ENCODE measurements around the gene CHRNA3. TPM values are rescaled to one million over a fixed set of nuclear protein-coding genes. Genes with fewer than 3 reads are reported as not detected.
"Not testable (repeated sequence)": the region's sequence is repeated elsewhere in the genome, so short reads cannot be mapped to it uniquely, and the experiment has no call there.

CHRNA3 gene
- total RNA-seq, 1 experiment from 2014 or later, result not detected

DNA sequence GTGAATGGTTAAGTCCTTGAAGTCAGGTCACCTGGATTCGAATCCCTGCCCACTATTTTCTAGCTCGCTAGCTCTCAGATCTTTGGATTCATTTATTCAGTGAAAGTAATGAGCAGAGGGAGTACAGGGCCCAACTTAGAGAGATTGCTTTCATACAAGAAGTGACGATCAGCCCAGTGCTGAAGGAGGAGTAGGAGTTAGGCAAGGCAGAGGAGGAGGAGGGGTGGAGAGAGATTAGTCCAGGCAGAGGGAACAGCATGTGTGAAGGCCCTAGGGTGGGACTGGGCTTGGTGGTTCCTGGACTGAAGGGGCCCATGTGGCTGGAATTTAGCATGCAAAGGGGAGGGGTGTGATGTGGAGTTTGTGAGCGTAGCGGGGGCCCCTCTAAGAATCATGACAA lies 59.3 kb downstream of the CHRNA3 start:
- no peak overlapping the region for H3K4me2 ChIP-seq (ENCODE audit: low read length)
- no peaks in the 10 kb centered on the region for H4K20me1 ChIP-seq (ENCODE audit: insufficient read depth)
- DNase-seq (ENCODE audit: low read depth, low spot score) (no peak), ATAC-seq (no peak)
- H3K27ac ChIP-seq (ENCODE audit: low read depth, low read length), result no peak overlapping the region
- intact Hi-C loops (cut with micrococcal nuclease), result no loop called here
- peaks cover 7% of the 10 kb centered on the region; the same call in 1 of the 2 replicates for H3K79me2 ChIP-seq (ENCODE audit: insufficient read depth, low read length)
- no peak overlapping the region for H3K4me3 ChIP-seq (replicated peaks in 1 of 2; ENCODE audit: low read depth in 1 of 2, low read length in 2 of 2)
- no peaks in the 10 kb centered on the region for H3K9me2 ChIP-seq (ENCODE audit: insufficient read depth)
- no peak overlapping the region for H3K9ac ChIP-seq (ENCODE audit: low read length)
- H3K4me1 ChIP-seq (ENCODE audit: control insufficient read depth in 1 of 2, insufficient read depth in 2 of 2, low read length in 2 of 2), result peaks cover 0 to 12% of the 10 kb centered on the region in 2 experiments; a peak in 2 of 4 replicates
- no peaks in the 10 kb centered on the region for H3K36me3 ChIP-seq (ENCODE audit: control insufficient read depth in 1 of 2, insufficient read depth in 2 of 2, low read length in 2 of 2)
- no peak for TF ChIP-seq ZBTB33 (IDR thresholded peaks at IDR 0.05; ENCODE audit: extremely low read depth, insufficient replicate concordance, low read length)
- no peak for TF ChIP-seq TCF7L2 (IDR thresholded peaks at IDR 0.05; ENCODE audit: borderline replicate concordance, extremely low read depth, insufficient read depth, insufficient read length)
- no peaks in the 10 kb centered on the region for H3K9me3 ChIP-seq (ENCODE audit: control insufficient read depth in 1 of 2, insufficient read depth in 1 of 2, low read depth in 1 of 2, low read length in 2 of 2)
- RAD21 ChIA-PET (ENCODE audit: low non-redundant PET in 1 of 2, low total read pairs in 2 of 2, uncharacterized antibody in 2 of 2, unreplicated experiment in 2 of 2), result no interaction called here
- CTCF ChIA-PET, result no interaction called here
- no peaks in the 10 kb centered on the region for H3K27me3 ChIP-seq (ENCODE audit: insufficient read depth, low read length)
- H2AFZ ChIP-seq (ENCODE audit: low read depth, low read length, poor library complexity, severe bottlenecking), result no peak overlapping the region
- no TSS peak for BruUV-seq (replicated peaks)
- POLR2A ChIA-PET, result no interaction called here

DNA sequence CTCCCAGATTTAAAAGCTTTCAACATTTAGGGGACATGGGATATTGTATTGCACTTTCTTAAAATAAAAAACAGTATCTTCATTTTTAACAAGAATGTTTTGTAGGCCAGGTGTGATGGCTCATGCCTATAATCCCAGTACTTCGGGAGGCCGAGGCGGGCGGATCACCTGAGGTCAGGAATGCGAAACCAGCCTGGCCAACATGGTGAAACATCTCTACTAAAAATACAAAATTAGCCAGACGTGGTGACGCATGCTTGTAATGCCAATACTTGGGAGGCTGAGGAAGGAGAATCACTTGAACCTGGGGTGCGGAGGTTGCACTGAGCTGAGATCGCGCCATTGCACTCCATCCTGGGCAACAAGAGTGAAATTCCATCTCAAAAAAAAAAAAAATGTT lies 60.6 kb downstream of the CHRNA3 start:
- RAD21 ChIA-PET (ENCODE audit: low non-redundant PET in 1 of 2, low total read pairs in 2 of 2, uncharacterized antibody in 2 of 2, unreplicated experiment in 2 of 2); H3K4me2 ChIP-seq (ENCODE audit: low read length); H3K4me3 ChIP-seq (replicated peaks in 1 of 2; ENCODE audit: low read depth in 1 of 2, low read length in 2 of 2); H3K36me3 ChIP-seq (ENCODE audit: control insufficient read depth in 1 of 2, insufficient read depth in 2 of 2, low read length in 2 of 2); H3K9me3 ChIP-seq (ENCODE audit: control insufficient read depth in 1 of 2, insufficient read depth in 1 of 2, low read depth in 1 of 2, low read length in 2 of 2); H2AFZ ChIP-seq (ENCODE audit: low read depth, low read length, poor library complexity, severe bottlenecking); H4K20me1 ChIP-seq (ENCODE audit: insufficient read depth); DNase-seq (ENCODE audit: low read depth, low spot score); BruUV-seq (replicated peaks); H3K79me2 ChIP-seq (ENCODE audit: insufficient read depth, low read length); CTCF ChIA-PET; intact Hi-C loops (cut with micrococcal nuclease); H3K9me2 ChIP-seq (ENCODE audit: insufficient read depth); H3K9ac ChIP-seq (ENCODE audit: low read length); H3K27me3 ChIP-seq (ENCODE audit: insufficient read depth, low read length); POLR2A ChIA-PET; ATAC-seq; H3K4me1 ChIP-seq (ENCODE audit: control insufficient read depth in 1 of 2, insufficient read depth in 2 of 2, low read length in 2 of 2); H3K27ac ChIP-seq (ENCODE audit: low read depth, low read length): not testable (repeated sequence)

Data from HCT116 (cell line).